ENCODE data around the gene SEMA4B.

The SEMA4B gene

DNA sequence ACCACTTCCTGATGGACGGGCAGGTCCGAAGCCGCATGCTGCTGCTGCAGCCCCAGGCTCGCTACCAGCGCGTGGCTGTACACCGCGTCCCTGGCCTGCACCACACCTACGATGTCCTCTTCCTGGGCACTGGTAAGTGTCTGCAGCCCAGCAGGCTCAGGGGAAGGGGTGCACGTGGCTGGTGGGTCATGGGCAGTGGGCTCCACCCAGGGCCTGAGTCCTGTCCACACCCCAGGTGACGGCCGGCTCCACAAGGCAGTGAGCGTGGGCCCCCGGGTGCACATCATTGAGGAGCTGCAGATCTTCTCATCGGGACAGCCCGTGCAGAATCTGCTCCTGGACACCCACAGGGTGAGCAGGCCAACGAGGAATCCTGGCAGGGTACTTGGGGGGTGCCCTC is 23.9 kb downstream of the SEMA4B start:
- no peak for DNase-seq (ENCODE audit: low read depth, low spot score)

DNA sequence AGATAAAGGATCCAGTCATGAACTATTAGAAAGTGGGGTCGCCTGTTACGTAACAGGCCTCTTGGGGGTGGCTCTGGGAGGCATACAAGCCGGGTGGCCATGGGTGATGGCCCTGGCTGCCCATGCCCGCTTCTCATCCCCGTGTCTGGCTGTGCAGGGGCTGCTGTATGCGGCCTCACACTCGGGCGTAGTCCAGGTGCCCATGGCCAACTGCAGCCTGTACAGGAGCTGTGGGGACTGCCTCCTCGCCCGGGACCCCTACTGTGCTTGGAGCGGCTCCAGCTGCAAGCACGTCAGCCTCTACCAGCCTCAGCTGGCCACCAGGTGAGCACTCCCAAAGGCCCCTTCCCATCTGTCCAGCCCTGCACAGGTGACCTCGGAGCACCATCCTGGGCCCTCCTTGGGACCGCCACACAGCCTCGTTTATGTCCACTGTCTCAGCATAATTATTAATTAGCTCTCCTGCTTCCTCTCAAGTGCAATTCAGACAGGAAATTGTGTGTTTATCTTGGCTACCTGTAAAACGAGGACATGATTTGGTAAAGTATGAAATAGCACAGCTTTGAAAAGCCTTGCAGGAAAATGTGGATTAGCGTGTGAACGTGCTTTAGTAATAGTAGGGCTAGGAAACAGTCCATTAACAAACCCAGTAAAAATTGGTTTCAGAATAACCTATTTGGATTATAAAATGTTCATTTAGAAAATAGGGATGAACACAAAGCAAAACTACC is 24.5 kb downstream of the SEMA4B start:
- DNase-seq (ENCODE audit: low read depth, low spot score) = no peak

DNA sequence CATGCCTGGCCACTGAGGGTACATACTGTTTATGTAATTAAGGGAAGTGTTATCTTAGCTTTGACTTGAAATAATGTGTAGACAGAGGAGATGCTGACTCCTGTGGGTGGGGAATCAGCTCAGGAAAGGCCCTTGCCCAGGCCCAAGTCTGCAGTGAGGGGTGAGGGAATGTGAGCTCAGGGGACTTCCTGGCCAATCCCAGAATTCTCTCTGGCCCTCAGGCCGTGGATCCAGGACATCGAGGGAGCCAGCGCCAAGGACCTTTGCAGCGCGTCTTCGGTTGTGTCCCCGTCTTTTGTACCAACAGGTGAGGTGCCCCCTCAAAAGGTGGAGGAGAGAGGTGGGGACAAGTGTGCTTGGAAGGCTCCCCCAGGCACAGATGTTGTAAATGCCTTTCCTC is 26.2 kb downstream of the SEMA4B start:
- DNase-seq (ENCODE audit: low read depth, low spot score) = no peak

DNA sequence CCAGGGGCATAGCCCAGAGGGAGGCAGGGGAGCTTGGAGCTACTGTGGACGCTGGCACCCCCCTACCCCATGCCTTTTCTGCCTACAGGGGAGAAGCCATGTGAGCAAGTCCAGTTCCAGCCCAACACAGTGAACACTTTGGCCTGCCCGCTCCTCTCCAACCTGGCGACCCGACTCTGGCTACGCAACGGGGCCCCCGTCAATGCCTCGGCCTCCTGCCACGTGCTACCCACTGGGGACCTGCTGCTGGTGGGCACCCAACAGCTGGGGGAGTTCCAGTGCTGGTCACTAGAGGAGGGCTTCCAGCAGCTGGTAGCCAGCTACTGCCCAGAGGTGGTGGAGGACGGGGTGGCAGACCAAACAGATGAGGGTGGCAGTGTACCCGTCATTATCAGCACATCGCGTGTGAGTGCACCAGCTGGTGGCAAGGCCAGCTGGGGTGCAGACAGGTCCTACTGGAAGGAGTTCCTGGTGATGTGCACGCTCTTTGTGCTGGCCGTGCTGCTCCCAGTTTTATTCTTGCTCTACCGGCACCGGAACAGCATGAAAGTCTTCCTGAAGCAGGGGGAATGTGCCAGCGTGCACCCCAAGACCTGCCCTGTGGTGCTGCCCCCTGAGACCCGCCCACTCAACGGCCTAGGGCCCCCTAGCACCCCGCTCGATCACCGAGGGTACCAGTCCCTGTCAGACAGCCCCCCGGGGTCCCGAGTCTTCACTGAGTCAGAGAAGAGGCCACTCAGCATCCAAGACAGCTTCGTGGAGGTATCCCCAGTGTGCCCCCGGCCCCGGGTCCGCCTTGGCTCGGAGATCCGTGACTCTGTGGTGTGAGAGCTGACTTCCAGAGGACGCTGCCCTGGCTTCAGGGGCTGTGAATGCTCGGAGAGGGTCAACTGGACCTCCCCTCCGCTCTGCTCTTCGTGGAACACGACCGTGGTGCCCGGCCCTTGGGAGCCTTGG is 27.0 kb downstream of the SEMA4B start:
- DNase-seq (ENCODE audit: low read depth, low spot score) = no peak

DNA sequence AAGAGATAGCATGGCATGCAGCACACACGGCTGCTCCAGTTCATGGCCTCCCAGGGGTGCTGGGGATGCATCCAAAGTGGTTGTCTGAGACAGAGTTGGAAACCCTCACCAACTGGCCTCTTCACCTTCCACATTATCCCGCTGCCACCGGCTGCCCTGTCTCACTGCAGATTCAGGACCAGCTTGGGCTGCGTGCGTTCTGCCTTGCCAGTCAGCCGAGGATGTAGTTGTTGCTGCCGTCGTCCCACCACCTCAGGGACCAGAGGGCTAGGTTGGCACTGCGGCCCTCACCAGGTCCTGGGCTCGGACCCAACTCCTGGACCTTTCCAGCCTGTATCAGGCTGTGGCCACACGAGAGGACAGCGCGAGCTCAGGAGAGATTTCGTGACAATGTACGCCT is 27.8 kb downstream of the SEMA4B start:
- no peak for DNase-seq (ENCODE audit: low read depth, low spot score)

DNA sequence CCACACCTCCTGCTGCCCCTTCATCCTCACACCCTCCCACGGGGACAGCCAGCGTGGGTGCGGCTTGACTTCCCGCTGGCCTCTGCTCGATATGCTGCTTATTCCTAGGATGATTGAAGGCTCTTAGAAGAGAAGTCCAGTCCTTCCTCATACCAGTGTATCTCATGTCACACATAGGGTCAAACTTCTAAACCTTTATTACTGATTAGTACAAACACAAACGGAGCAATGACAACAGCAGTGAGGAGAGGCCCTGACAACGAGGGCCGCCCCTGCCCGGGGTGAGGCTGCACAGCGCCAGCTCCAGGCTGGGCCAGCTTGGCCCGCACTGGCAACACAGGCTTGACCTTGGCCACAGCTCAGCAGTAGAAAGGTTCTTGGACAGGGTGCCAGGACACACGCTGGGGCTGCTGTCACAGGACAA is 29.0 kb downstream of the SEMA4B start:
- no peak for DNase-seq (ENCODE audit: low read depth, low spot score)

DNA sequence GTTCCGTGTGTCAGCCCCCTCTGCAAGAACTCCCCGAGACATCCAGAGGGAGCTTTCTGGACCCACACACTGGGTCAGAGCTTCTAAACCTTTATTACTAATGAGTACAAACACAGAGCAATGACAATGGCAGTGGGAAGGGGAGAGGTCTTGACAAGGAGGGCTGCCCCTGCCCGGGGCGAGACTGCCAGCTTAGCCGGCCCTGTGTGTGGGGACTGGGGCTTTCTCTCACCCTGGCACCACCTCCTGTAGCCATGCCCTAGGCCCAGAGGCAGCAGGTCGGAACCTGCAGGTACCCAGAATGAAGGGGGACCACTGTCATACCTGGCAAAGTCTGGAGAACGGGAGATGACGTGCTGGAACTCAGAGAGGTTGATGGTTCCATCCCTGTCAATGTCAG is 29.5 kb downstream of the SEMA4B start:
- no peak for DNase-seq (ENCODE audit: low read depth, low spot score)

DNA sequence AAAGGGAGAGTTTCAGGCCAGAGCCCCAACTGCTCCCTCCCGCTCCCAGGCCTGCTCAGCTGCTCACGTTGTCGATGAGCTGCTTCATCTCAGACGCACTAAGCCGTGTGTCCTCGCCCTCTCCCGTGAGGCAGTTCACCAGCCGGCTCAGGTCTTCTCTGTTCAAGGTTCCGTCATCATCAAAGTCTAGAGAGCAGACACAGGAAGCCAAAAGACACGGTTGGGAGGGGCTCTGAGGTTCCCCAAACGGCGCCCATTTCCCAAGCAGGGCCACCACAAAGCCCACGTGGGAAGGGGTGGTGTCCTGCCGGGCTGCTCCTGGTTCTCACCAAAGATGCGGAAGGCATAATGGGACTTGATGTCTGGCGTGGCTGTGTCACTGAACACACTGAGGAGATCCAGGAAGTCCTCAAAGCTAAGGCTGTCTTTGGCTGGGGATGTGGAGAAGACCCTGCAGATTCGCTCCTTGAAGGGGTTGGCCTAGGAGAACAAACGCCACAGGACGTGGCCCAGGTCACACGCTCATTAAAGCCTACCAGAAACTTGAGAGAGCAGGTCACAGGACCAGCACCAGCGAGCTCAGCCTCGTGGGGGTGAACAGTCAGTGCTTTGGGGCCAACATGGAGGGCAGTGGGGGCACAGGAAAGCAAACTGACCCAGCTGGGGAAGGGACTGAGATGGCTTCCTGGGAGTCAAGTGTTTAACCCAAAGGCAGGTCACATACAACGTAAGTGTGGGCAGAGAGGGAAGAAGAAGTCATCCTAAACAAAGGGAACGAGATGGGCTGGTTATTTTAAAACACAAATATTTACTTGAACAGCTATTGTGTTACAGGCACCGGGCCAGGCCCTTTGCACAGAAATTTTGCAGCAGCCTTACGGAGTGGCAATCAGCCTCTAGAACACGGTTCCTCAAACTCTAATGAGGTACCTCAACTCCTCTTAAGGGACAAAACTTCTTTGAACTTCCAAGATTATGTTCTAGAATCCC is 30.2 kb downstream of the SEMA4B start:
- DNase-seq (ENCODE audit: low read depth, low spot score) = no peak

DNA sequence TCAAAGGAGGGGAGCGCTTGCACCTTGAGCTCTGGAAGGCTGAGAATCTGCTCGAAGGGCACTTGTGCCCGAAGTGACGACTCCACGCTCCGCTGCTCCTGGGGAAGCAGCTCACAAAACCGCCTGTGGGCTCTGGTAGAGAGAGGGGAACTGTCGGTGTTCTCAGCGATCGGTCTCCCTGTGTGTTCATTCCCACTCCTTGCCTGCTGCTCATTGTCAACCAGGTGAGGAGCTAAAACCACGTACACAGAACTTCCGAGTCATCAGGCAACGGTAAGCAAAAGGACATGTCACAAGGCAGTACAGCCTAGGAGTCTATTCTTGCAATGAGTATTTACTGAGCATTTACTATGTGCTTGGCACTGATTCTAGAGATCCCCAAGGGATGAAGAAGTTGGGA is 31.1 kb downstream of the SEMA4B start:
- DNase-seq (ENCODE audit: low read depth, low spot score) = no peak

DNA sequence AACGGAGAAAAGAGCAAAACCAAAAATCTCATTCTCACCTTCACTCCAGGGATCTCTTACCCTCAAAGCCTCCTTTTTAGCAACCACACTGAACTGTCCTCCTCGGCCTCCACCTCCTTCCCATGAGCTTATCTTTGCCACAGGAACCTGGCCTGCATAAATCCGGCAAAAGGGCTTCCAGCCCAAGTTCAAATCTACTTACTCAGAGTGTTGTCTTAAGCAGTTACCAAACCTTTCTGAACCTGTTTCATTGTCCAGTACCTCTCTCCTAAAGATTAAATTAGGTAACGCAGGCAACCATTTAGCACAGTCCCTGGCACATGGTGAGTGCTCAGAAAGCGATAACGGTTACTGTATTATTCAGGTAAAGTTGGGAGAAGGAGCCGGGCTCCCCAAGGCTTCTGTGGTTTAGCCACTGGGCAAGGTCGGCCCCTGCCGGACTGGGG is 31.8 kb downstream of the SEMA4B start:
- DNase-seq (ENCODE audit: low read depth, low spot score) = no peak

DNA sequence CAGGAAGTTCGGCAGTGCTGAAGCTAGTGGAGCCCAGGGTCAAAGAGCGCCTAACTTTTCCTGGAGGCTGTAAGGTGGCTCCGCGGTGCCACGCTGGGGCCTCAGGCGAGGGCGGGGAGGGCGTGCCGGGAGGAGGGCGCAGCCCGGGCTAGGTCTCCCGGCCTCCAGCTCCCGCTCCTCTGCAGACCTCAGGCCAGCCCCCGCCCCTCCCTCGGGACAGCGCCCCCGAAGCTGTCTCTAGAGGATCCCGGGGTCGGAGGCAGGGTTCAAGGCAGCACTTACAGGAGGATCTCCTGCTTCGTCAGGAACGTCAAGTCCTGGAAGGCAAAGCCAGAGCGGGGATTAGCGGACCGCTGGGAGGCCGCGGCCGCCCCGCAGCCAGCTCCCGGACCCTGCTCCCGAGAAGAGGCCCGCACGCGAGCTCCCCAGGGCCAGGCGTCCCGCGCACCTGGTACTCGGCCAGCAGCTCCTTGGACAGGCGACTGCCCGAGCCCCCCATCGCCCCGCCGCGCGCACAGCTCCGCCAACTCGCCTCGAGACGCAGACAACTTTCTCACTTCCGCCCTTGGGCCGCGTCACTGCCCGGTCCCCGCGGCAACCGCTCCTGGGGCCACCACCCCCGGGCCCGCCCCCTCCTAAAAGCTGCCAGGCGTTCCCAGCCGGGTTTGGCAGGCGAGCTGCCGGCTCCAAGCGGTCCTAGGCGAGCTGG is 32.4 kb downstream of the SEMA4B start, which contains the start of gene CIB1:
TSS of gene CIB1 (minus strand) at position 555 of the 709 bp plus-strand sequence. CDS start at position 499, 56 bp downstream.
- peak; percentile 92 for DNase-seq (ENCODE audit: low read depth, low spot score)

DNA sequence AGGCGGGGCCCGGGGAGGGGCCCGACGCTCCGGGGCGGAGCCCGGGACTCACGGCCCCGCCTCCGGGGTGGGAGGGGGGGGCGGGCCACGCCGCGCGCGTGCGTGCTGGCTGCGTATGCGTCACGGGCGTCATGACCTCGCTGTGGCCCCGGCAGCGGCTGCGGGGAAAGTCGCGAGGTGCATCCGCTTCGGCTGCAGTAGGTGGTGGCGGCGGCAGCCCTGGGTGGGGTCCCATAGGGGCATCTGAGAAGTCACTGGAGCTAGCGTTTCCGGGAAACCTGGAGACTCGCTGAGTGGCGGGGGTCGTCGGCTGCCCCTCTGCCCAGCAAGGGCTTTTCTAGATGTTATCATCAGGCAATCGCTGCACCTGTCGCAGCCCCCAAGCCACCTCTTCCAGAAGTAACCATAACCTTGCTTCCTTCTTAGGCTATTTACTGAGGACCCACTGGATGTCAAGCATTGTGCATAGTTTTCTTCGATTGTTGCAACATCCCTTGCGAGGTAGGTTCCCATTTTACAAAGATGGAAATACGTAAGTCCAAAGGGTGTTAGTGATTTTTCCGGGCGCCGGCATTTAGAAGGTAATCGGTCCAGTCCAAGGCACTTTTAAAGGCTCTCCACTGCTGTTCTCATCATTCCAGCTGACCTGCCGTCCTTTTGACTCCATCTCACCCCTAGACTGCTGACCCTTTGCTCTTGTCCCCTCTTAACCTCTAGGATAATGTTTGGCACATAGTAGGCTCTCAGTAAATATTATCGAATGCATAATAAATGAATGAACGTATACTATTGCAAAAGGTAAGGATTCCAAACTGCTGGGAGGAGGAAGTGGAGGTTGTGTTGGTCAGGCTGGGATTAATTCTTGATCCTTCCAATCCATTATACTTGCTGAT is 33.2 kb downstream of the SEMA4B start, which contains the start of gene GDPGP1:
TSS of gene GDPGP1 (plus strand) at position 114 of the 893 bp plus-strand sequence. CDS start 6,700 bp downstream, outside the sequence.
- DNase-seq (ENCODE audit: low read depth, low spot score) = no peak

DNA sequence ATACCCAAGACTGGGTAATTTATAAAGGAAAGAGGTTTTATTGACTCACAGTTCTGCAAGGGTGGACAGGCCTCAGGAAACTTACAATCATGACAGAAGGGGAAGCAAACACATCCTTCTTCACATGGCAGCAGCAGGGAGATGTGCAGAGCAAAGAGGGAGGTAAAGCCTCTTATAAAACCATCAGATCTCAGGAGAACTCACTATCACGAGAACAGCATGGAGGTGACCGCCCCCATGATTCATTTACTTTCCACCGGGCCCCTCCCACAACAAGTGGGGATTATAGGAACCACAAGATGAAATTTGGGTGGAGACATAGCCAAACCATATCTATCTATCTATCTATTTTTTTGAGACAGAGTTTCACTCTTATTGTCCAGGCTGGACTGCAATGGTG is 38.2 kb downstream of the SEMA4B start:
- DNase-seq (ENCODE audit: low read depth, low spot score) = no peak

DNA sequence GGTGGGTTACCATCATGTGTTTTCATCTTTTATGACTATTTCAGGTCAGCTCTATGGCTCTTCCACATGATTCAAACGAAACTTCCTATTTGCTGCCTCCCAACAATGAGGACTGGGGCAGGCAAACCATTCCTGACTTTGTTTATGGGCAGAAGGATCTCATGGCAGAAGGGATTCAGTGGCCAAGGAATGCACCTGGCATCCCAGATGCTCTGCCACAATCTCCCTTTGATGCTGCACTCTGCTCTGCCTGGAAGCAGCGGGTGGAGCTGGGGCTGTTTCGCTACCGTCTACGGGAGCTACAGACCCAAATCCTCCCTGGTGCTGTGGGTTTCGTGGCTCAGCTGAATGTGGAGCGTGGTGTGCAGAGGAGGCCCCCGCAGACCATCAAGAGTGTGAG is 39.7 kb downstream of the SEMA4B start:
- no peak for DNase-seq (ENCODE audit: low read depth, low spot score)

DNA sequence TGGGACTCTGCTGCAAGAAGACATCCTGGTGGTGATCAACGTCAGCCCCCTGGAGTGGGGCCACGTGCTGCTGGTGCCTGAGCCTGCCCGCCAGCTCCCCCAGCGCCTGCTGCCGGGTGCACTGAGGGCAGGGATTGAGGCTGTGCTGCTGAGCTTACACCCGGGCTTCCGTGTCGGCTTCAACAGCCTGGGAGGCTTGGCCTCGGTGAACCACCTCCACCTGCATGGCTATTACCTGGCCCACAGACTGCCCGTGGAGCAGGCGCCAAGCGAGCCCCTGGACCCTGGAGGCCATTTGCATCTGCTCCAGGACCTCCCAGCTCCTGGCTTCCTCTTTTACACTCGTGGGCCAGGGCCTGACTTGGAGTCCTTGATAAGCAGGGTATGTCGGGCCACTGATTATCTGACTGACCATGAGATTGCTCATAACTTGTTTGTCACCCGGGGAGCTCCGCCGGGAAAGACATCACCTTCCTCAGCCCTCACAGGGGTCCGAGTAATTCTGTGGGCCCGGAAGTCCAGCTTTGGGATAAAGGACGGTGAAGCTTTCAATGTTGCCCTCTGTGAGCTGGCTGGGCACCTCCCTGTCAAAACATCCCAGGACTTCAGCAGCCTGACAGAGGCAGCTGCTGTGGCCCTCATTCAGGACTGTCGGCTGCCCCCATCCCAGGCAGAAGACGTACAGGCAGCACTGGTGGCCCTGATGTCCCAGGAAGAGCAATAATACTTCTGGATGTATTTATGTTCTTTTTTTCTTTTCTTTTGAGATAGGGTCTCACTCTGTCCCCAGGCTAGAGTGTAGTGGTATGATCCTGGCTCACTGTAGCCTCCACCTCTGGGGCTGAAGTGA is 40.4 kb downstream of the SEMA4B start:
- no peak for DNase-seq (ENCODE audit: low read depth, low spot score)

DNA sequence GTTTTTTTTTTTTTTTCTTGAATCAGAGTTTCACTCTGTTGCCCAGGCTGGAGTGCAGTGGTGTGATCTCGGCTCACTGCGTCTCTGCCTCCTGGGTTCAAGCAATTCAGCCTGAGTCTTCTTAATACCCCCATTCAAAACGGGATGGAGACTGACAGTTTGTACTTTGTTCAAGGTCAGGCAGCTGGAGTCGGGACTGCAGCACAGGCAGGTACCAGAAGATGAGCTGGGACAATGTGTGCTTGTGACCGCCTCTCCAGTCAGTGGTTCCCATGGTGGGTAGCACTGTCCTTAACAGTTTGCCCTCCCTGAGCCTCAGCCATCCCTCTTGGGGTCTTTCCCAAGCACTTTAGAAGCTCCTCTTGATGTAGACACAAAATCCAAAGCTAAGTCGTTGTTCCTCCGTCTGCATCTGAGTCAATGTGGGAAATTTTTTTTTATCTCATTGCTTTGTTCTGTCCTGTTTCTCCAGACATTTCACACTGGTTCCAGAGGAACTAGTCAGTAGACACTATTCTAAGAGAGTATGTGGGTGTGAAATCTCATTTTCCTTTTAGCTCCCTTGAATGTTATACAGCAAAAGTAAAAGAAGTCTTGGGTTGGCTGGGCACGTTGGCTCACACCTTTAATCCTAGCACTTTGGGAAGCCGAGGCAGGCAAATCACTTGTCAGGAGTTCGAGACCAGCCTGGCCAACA is 43.0 kb downstream of the SEMA4B start:
- DNase-seq (ENCODE audit: low read depth, low spot score) = no peak

DNA sequence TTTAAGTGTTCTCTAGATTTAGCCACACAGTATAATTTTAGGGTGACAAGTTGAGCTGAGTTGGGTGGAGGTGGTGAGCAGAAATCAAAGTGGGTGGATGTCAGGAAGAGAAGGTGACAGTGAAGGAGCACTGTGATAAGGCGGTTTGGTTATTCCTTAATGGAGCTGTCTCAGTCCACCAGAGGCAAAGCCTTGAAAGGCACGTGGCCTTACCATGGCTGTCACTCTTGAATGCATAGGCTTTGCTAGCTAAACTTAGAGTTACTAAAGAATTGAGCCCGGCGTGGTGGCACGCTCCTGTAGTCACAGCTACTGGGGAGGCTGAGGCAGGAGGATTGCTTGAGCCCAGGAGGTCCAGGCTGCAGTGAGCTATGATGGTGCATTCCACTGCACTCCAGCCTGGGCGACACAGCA is 47.7 kb downstream of the SEMA4B start:
- no peak for DNase-seq (ENCODE audit: low read depth, low spot score)

Measured in ELF-1 (cell line).